Measurements from ENCODE around the gene TMEM130.

Gene TMEM130

GRCh38 chr7:98840722-98841121 lies 29.1 kb downstream of the TMEM130 start:
- DNase-seq = no peak

- no peak for DNase-seq
These were observed 29.7 kb downstream of the TMEM130 start for GRCh38 chr7:98840096-98840495.

- DNase-seq = no peak
These were observed 32.2 kb downstream of the TMEM130 start for GRCh38 chr7:98837630-98837972.

GRCh38 chr7:98836811-98837629 lies 32.8 kb downstream of the TMEM130 start:
- no peak for DNase-seq

- DNase-seq = no peak
These were observed 34.9 kb downstream of the TMEM130 start for GRCh38 chr7:98834949-98835348.

GRCh38 chr7:98833022-98833421 lies 36.8 kb downstream of the TMEM130 start:
- no peak for DNase-seq

GRCh38 chr7:98831641-98832221 lies 38.1 kb downstream of the TMEM130 start:
- DNase-seq = no peak

GRCh38 chr7:98830972-98831548 lies 38.8 kb downstream of the TMEM130 start:
- no peak for DNase-seq

- DNase-seq = no peak
These were observed 41.4 kb downstream of the TMEM130 start for GRCh38 chr7:98828368-98828767.

- no peak for DNase-seq
These were observed 42.6 kb downstream of the TMEM130 start for GRCh38 chr7:98827258-98827657.

- peak; percentile 75 for DNase-seq
These were observed 43.0 kb downstream of the TMEM130 start for GRCh38 chr7:98826811-98827231.

GRCh38 chr7:98826387-98826786 lies 43.4 kb downstream of the TMEM130 start:
- peak; percentile 35 for DNase-seq

GRCh38 chr7:98823226-98823625 lies 46.6 kb downstream of the TMEM130 start:
- no peak for DNase-seq

- no peak for DNase-seq
These were observed 48.5 kb downstream of the TMEM130 start for GRCh38 chr7:98821348-98821747.

GRCh38 chr7:98816967-98817710 lies 52.7 kb downstream of the TMEM130 start:
- no peak for DNase-seq

- no peak for DNase-seq
These were observed 53.6 kb downstream of the TMEM130 start for GRCh38 chr7:98816241-98816640.

GRCh38 chr7:98815313-98815712 lies 54.5 kb downstream of the TMEM130 start:
- no peak for DNase-seq

- no peak for DNase-seq
These were observed 58.5 kb downstream of the TMEM130 start for GRCh38 chr7:98811299-98811698.

- DNase-seq = peak; percentile 70
These were observed 59.5 kb downstream of the TMEM130 start for GRCh38 chr7:98810153-98810802.

- no peak for DNase-seq
These were observed 60.9 kb downstream of the TMEM130 start for GRCh38 chr7:98808751-98809460.

- DNase-seq = no peak
These were observed 62.5 kb downstream of the TMEM130 start for GRCh38 chr7:98807068-98808048.

Measured in right hindlimb (tissue), 1 donor.